ENCODE measurements around the gene DSTN.

The DSTN gene

DNA sequence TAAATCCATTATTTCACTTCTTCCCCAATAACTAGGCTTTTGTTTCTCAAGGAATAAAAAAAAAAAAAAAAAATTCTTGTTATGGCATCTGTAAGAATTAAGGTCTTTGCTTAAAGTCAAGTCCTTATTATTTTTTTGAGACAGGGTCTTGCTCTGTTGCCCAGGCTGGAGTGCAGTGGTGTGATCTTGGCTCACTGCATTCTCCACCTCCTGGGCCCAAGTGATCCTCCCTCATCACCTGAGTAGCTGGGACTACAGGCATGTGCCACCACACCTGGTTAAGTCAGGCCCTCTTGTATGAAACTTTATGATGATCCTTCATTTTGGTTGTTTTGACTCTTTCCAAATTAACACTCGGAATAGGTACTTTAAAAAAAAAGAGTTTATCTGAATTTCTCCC is 17.3 kb downstream of the DSTN start:
- no peak overlapping the region for H3K4me3 ChIP-seq (ENCODE audit: low read depth in 1 of 2, low read length in 1 of 2)
- no peaks in the 10 kb centered on the region for H3K4me1 ChIP-seq (ENCODE audit: control insufficient read depth in 1 of 2, insufficient read depth in 1 of 2, low read depth in 1 of 2, low read length in 1 of 2)
- no peaks in the 10 kb centered on the region for H3K27me3 ChIP-seq
- no peak overlapping the region for H3K27ac ChIP-seq
- TF ChIP-seq, protein P1, sequence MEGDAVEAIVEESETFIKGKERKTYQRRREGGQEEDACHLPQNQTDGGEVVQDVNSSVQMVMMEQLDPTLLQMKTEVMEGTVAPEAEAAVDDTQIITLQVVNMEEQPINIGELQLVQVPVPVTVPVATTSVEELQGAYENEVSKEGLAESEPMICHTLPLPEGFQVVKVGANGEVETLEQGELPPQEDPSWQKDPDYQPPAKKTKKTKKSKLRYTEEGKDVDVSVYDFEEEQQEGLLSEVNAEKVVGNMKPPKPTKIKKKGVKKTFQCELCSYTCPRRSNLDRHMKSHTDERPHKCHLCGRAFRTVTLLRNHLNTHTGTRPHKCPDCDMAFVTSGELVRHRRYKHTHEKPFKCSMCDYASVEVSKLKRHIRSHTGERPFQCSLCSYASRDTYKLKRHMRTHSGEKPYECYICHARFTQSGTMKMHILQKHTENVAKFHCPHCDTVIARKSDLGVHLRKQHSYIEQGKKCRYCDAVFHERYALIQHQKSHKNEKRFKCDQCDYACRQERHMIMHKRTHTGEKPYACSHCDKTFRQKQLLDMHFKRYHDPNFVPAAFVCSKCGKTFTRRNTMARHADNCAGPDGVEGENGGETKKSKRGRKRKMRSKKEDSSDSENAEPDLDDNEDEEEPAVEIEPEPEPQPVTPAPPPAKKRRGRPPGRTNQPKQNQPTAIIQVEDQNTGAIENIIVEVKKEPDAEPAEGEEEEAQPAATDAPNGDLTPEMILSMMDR (IDR thresholded peaks at IDR 0.05) = no peak
- no peaks in the 10 kb centered on the region for H3K9me3 ChIP-seq
- H3K36me3 ChIP-seq = no peaks in the 10 kb centered on the region

GRCh38 chr20:17587824-17588223 is 17.9 kb downstream of the DSTN start:
- Histone ChIP-seq H3K27me3 (no peaks in the 10 kb centered on the region), H3K9me3 (no peaks in the 10 kb centered on the region), H3K4me3 (ENCODE audit: low read depth in 1 of 2, low read length in 1 of 2) (no peak overlapping the region), H3K36me3 (no peaks in the 10 kb centered on the region), H3K4me1 (ENCODE audit: control insufficient read depth in 1 of 2, insufficient read depth in 1 of 2, low read depth in 1 of 2, low read length in 1 of 2) (no peaks in the 10 kb centered on the region), H3K27ac (no peak overlapping the region)
- TF ChIP-seq, protein P1 (IDR thresholded peaks at IDR 0.05) = no peak

DNA sequence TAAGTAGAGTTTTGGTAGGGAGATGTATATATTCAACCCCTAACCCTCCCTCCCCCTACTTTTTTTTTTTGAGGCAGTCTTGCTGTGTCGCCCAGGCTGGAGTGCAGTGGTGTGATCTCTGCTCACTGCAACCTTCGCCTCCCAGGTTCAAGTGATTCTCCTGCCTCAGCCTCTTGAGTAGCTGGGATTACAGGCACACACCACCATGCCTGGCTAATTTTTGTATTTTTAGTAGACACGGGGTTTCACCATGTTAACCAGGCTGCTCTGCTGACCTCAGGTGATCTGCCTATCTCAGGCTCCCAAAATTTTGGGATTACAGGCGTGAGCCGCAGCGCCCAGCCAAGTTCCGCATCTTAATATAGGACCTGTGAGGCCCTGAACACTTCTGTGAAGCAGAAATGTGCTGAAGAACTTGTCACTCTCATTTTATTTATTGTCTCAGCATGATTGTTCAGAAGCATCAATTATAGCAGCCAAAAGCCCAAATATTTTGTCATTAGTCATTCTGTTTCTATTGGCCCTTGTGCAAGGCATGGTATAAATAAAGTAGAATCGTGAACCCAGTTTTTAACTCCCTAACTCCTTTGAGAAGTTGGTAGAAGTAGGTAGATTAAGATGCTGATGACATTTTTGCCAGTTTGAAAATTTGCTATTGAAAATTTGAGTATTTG is 19.4 kb downstream of the DSTN start:
- H3K27me3 ChIP-seq = no peaks in the 10 kb centered on the region
- H3K4me1 ChIP-seq (ENCODE audit: control insufficient read depth in 1 of 2, insufficient read depth in 1 of 2, low read depth in 1 of 2, low read length in 1 of 2) = no peaks in the 10 kb centered on the region
- no peak overlapping the region for H3K27ac ChIP-seq
- TF ChIP-seq, protein P1 (IDR thresholded peaks at IDR 0.05) = no peak
- H3K4me3 ChIP-seq (ENCODE audit: low read depth in 1 of 2, low read length in 1 of 2) = no peak overlapping the region
- H3K36me3 ChIP-seq = no peaks in the 10 kb centered on the region
- H3K9me3 ChIP-seq = no peaks in the 10 kb centered on the region

- TF ChIP-seq, protein P1 (IDR thresholded peaks at IDR 0.05) = no peak
- H3K36me3 ChIP-seq = no peaks in the 10 kb centered on the region
- H3K9me3 ChIP-seq = no peaks in the 10 kb centered on the region
- H3K4me3 ChIP-seq (ENCODE audit: low read depth in 1 of 2, low read length in 1 of 2) = no peak overlapping the region
- H3K4me1 ChIP-seq (ENCODE audit: control insufficient read depth in 1 of 2, insufficient read depth in 1 of 2, low read depth in 1 of 2, low read length in 1 of 2) = no peaks in the 10 kb centered on the region
- H3K27ac ChIP-seq = no peak overlapping the region
- no peaks in the 10 kb centered on the region for H3K27me3 ChIP-seq
These were observed 20.4 kb downstream of the DSTN start for GRCh38 chr20:17590245-17590644.

GRCh38 chr20:17593902-17594301 is 24.0 kb downstream of the DSTN start:
- Histone ChIP-seq H3K36me3 (no peaks in the 10 kb centered on the region), H3K9me3 (no peaks in the 10 kb centered on the region), H3K4me3 (ENCODE audit: low read depth in 1 of 2, low read length in 1 of 2) (no peak overlapping the region), H3K27ac (no peak overlapping the region), H3K4me1 (ENCODE audit: control insufficient read depth in 1 of 2, insufficient read depth in 1 of 2, low read depth in 1 of 2, low read length in 1 of 2) (no peaks in the 10 kb centered on the region), H3K27me3 (no peaks in the 10 kb centered on the region)
- TF ChIP-seq, protein P1 (IDR thresholded peaks at IDR 0.05) = no peak
